Panc1 (cell line): ENCODE measurements around the gene EVI2A. TPM values are rescaled to one million over a fixed set of nuclear protein-coding genes. Genes with fewer than 3 reads are reported as not detected.

Experiments
- ATAC-seq: fragments of 200-7000 bp; cut with Tn5 transposase; 2 replicates; pipeline ENCODE4 v1.9.1; 2020; ENCODE audit warnings: mild to moderate bottlenecking, moderate library complexity
- BruUV-seq: library from RNA; stranded (reverse); fragments of 400-500 nt; replicated peaks from 2 replicates; lab custom pipeline; 2021; lab: Mats Ljungman, UMichigan
- CTCF ChIA-PET: fragments of 300-600 bp; sonication (Branson Sonifier 250); formaldehyde crosslinking; loops from one replicate; lab custom pipeline; 2022; ENCODE audit warnings: antibody characterized with exemption; lab: Charles Lee
- POLR2A ChIA-PET: fragments of 300-600 bp; sonication (Branson Sonifier 250); formaldehyde crosslinking; loops from one replicate; lab custom pipeline; 2022; ENCODE audit warnings: antibody characterized with exemption; lab: Charles Lee
- DNase-seq: peaks from one replicate; pipeline ENCODE4 v3.0.0-alpha.2; 2010; ENCODE audit warnings: low read depth, low spot score
- H3K27ac ChIP-seq: 2 replicates; pipeline ENCODE4 v1.5.1; 2011; ENCODE audit warnings: mild to moderate bottlenecking, low read length, inconsistent platforms
- H3K27me3 ChIP-seq: fragments of 200-500 bp; sonication (Bioruptor generic); 2 replicates; pipeline ENCODE4 v1.6.0; 2014; ENCODE audit warnings: low read length, inconsistent platforms; ENCODE audit not compliant: control insufficient read depth, insufficient read depth
- H3K36me3 ChIP-seq: fragments of 200-500 bp; sonication (Bioruptor generic); 2 replicates; pipeline ENCODE4 v1.5.1; 2014; ENCODE audit warnings: inconsistent platforms, mild to moderate bottlenecking, low read length, moderate library complexity; ENCODE audit not compliant: control insufficient read depth, insufficient read depth
- H3K4me1 ChIP-seq: 2 replicates; pipeline ENCODE4 v1.5.1; 2011; ENCODE audit warnings: inconsistent platforms, mild to moderate bottlenecking, low read length, moderate library complexity; ENCODE audit not compliant: control insufficient read depth, insufficient read depth
- H3K4me3 ChIP-seq, 2 experiments: 2 replicates each; pipeline ENCODE4 v1.5.1; 2011 to 2012; ENCODE audit warnings: low read depth in 2 of 2, low read length in 2 of 2, mild to moderate bottlenecking in 2 of 2, inconsistent platforms in 1 of 2, moderate library complexity in 1 of 2
- H3K9me3 ChIP-seq: fragments of 200-500 bp; sonication (Bioruptor generic); 2 replicates; pipeline ENCODE4 v1.5.1; 2014; ENCODE audit warnings: low read depth, mild to moderate bottlenecking, inconsistent platforms, low read length, moderate library complexity; ENCODE audit not compliant: control insufficient read depth, insufficient read depth
- CTCF ChIP-seq: fragments of 450-650 bp; IDR thresholded peaks from 2 replicates; pipeline ENCODE4 v1.5.1; 2017; ENCODE audit warnings: mild to moderate bottlenecking
- POLR2AphosphoS5 ChIP-seq: IDR thresholded peaks from 2 replicates; pipeline ENCODE4 v1.6.1; 2012; ENCODE audit warnings: mild to moderate bottlenecking, low read depth, low read length, moderate library complexity
- REST ChIP-seq, 2 experiments: IDR thresholded peaks; 2 replicates each; pipeline ENCODE4 v1.6.1; 2011 to 2012; ENCODE audit warnings: low read depth in 2 of 2, control low read depth in 1 of 2, low read length in 1 of 2, mild to moderate bottlenecking in 1 of 2, moderate library complexity in 1 of 2; ENCODE audit not compliant: insufficient read depth in 1 of 2
- SIN3A ChIP-seq: IDR thresholded peaks from 2 replicates; pipeline ENCODE4 v1.6.1; 2012; ENCODE audit warnings: low read depth, mild to moderate bottlenecking, low read length, moderate library complexity, borderline replicate concordance; ENCODE audit not compliant: insufficient read depth
- TCF7L2 ChIP-seq: IDR thresholded peaks from 2 replicates; pipeline ENCODE4 v1.6.1; 2011; ENCODE audit warnings: mild to moderate bottlenecking, low read depth, low read length, inconsistent platforms
- in situ Hi-C: cut with HindIII; loops from 2 replicates; pipeline ENCODE4 v1.10.0; 2016; ENCODE audit warnings: low sequenced_read_pairs, low pct_unique_long_range_greater_than_20kb
- intact Hi-C: fragments of 100-400 bp; cut with micrococcal nuclease; formaldehyde crosslinking; loops from one replicate; pipeline ENCODE4 v1.10.0; 2022; ENCODE audit not compliant: unreplicated experiment
- total RNA-seq: library from RNA; stranded (reverse); gene quantifications from one replicate; pipeline ENCODE4 v1.2.1, GENCODE V29; 2021; ENCODE audit not compliant: unreplicated experiment

Gene EVI2A
- total RNA-seq, 1 experiment from 2014 or later: not detected

GRCh38 chr17:31366088-31366487 is 44.7 kb upstream of the EVI2A start:
- no peaks in the 10 kb centered on the region for H3K4me1 ChIP-seq
- H3K4me3 ChIP-seq: no peak overlapping the region
- CTCF ChIA-PET: no interaction called here
- POLR2A ChIA-PET: no interaction called here
- BruUV-seq: no TSS peak
- ATAC-seq (no peak), DNase-seq (no peak)
- H3K36me3 ChIP-seq: peaks cover 16% of the 10 kb centered on the region; the same call in 1 of the 2 replicates
- H3K27ac ChIP-seq: no peak overlapping the region
- intact Hi-C loops (no loop called here), in situ Hi-C loops (no loop called here)
- H3K9me3 ChIP-seq: no peaks in the 10 kb centered on the region
- TF ChIP-seq SIN3A: no peak
- TF ChIP-seq POLR2AphosphoS5: no peak
- no peak for TF ChIP-seq TCF7L2
- no peak for TF ChIP-seq CTCF
- no peak for TF ChIP-seq REST (IDR thresholded peaks at IDR 0.05; ENCODE audit: insufficient read depth in 1 of 2, low read depth in 2 of 2, low read length in 1 of 2)
- no peaks in the 10 kb centered on the region for H3K27me3 ChIP-seq

- intact Hi-C loops (no loop called here), in situ Hi-C loops (no loop called here)
- ChIA-PET CTCF (no interaction called here), POLR2A (no interaction called here)
- H3K9me3 ChIP-seq: no peaks in the 10 kb centered on the region
- ATAC-seq (no peak), DNase-seq (no peak)
- H3K36me3 ChIP-seq: peaks cover 20% of the 10 kb centered on the region; the same call in 1 of the 2 replicates
- no peaks in the 10 kb centered on the region for H3K4me1 ChIP-seq
- H3K4me3 ChIP-seq: no peak overlapping the region
- no TSS peak for BruUV-seq
- no peak overlapping the region for H3K27ac ChIP-seq
- H3K27me3 ChIP-seq: no peaks in the 10 kb centered on the region
- TF ChIP-seq SIN3A: no peak
- no peak for TF ChIP-seq REST (IDR thresholded peaks at IDR 0.05; ENCODE audit: insufficient read depth in 1 of 2, low read depth in 2 of 2, low read length in 1 of 2)
- TF ChIP-seq CTCF: no peak
- no peak for TF ChIP-seq TCF7L2
- TF ChIP-seq POLR2AphosphoS5: no peak
Observed at GRCh38 chr17:31364012-31364411, 42.6 kb upstream of the EVI2A start.
